ENCODE results near the gene STXBP1. TPM values are rescaled to one million over a fixed set of nuclear protein-coding genes. Genes with fewer than 3 reads are reported as not detected.
A peak's percentile ranks its signal among the peaks of the same experiment; 100 is the strongest.
"Not testable (repeated sequence)": the region's sequence is repeated elsewhere in the genome, so short reads cannot be mapped to it uniquely, and the experiment has no call there.

STXBP1 gene
- total RNA-seq, 4 donors from 2014 or later, result 96.3 to 142 (median 105) TPM

DNA sequence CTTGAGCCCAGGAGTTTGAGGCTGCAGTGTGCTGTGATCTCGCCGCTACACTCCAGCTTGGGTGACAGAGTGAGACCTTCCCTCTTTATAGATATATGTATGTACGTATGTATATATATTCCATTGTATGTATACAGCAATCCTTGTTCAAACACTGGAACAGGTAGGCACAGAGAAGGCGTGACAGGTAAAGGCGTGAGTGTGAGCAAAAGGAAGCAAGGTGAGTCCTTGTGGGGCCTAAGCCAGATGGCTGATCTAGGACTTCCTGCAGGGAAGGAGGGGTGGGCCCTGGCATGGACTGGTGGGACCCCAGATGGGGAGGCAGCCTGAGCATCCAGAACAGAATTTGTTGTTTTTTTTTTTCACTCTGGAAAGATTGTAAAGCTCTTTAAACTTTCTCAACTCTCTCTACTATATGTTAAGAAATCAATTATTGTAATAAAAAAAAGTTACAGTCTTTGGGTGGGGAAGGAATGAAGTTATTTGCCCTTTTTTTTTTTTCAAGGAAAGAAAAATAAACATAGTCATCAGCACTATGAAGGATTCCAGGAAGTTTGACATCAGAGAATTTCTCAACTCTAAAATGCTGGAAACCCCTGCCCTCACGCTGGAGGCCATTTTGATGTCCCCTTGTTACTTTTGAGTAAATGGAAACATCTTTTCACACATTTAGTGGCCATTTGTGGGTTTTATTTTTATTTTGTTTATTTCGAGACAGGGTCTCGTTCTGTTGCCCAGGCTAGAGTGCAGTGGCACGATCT, 38.9 kb upstream of the STXBP1 start:
- no peak for DNase-seq (ENCODE audit: low spot score in 2 of 2)
- Histone ChIP-seq H3K27me3 (no peaks in the 10 kb centered on the region), H3K9me3 (no peaks in the 10 kb centered on the region), H3K27ac (peak overlapping the region; percentile 74 to 99 (median 93)), H3K36me3 (no peaks in the 10 kb centered on the region), H3K4me1 (peaks cover 3 to 71% (median 44%) of the 10 kb centered on the region in 4 donors), H3K4me3 (no peak overlapping the region)
- peak; percentile 66 to 72 for TF ChIP-seq EP300 (IDR thresholded peaks at IDR 0.05)
- no peak for TF ChIP-seq POLR2A (IDR thresholded peaks at IDR 0.05)
- 81% methylated on average over 9 of the region's 9 CpGs for WGBS, 2 donors

DNA sequence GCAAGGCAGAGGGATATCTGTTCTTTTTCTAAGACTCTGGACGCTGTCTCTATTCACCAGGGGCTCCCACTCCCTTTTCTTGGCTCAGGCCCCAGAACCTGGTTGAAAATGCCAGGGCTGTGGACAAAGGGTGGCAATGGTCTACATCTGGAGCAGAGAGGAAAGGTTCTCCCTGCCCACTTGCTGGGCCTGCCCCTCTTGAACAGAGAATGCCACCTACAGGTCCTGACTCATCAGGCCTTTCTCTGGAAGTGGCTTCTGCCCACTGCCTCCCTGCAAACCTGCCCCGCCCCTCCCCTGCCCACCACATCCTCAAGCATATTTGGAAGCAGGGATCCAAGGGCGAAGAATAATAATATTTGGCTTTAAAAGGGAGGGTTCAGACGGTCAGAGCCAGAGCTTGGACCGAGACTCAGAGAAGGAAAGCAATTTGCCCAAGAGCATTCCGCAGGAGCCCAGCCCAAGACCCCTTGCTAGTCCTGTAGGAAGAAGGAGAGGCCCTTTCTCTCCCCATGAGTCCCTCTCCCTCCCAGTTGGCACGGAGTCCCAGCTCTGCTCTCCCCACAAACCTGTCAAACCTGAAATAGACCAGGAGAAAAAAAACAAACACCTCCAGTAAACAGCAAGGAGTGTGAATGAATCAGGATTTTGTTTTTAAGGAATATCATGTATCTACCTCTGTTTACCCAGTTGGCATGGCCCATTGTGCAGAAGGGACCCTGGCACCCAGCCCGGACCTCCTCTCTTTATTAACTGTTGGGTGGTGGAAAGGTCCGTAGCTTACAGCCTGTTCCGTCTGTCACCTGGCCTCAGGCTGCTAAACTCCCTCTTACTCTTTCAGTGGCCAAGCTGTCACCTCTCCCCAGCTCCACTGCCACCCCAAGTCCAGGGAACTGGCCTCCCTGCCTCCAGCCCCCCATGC, 37.7 kb upstream of the STXBP1 start:
- H3K36me3 ChIP-seq, result no peaks in the 10 kb centered on the region
- peak overlapping the region; percentile 74 to 99 (median 93) for H3K27ac ChIP-seq
- WGBS, 2 donors, result 28 to 33% methylated on average over 10 of the region's 10 CpGs
- peaks cover 3 to 81% (median 55%) of the 10 kb centered on the region in 4 donors for H3K4me1 ChIP-seq
- H3K4me3 ChIP-seq, result no peak overlapping the region
- H3K27me3 ChIP-seq, result no peaks in the 10 kb centered on the region
- DNase-seq (ENCODE audit: low spot score in 2 of 2), result no peak
- H3K9me3 ChIP-seq, result no peaks in the 10 kb centered on the region
- TF ChIP-seq, protein P1, sequence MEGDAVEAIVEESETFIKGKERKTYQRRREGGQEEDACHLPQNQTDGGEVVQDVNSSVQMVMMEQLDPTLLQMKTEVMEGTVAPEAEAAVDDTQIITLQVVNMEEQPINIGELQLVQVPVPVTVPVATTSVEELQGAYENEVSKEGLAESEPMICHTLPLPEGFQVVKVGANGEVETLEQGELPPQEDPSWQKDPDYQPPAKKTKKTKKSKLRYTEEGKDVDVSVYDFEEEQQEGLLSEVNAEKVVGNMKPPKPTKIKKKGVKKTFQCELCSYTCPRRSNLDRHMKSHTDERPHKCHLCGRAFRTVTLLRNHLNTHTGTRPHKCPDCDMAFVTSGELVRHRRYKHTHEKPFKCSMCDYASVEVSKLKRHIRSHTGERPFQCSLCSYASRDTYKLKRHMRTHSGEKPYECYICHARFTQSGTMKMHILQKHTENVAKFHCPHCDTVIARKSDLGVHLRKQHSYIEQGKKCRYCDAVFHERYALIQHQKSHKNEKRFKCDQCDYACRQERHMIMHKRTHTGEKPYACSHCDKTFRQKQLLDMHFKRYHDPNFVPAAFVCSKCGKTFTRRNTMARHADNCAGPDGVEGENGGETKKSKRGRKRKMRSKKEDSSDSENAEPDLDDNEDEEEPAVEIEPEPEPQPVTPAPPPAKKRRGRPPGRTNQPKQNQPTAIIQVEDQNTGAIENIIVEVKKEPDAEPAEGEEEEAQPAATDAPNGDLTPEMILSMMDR (IDR thresholded peaks at IDR 0.05), result no peak
- TF ChIP-seq EP300 (IDR thresholded peaks at IDR 0.05) (no peak), POLR2A (IDR thresholded peaks at IDR 0.05) (no peak)

DNA sequence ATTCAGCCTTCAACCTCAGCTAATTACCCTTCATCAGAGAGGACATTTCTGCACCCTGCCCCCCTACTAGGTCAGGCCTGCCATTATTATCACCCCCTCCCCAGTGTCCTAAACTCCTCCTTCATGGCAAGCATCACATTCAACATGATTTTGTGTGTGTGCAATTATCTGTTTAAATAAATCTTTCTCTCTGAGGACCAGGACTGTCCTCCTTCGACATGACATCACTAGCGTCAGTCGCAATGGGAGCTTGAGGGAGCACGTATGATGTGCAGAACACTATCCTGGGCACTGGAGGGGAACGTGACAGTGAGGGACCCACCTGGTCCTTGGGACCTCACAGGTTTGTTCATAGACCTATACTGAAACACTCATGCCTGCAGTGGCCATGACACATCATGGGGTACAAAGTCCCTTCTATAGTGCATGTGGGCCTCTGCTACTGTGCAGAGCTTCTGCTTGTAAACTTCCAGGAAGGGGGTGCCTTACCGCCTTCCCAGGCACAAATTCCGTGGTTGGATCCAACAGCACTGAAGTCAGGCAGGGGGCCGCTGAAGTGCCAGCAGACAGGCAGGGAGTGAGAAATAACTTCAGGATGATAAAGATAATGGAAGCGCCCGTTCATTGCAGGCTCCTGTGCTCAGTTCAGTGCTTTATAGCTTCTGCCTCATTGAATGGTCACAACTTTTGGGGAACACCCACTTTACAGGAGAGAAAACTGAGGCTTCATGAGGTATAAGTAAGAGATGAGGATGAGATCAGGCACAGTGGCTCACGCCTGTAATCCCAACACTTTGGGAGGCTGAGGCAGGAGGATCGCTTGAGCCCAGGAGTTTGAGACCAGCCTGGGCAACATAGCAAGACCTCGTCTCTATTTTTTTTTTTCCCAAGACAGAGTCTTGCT, 36.0 kb upstream of the STXBP1 start:
- peaks cover 3 to 73% (median 47%) of the 10 kb centered on the region in 4 donors for H3K4me1 ChIP-seq
- TF ChIP-seq EP300 (IDR thresholded peaks at IDR 0.05) (no peak), POLR2A (IDR thresholded peaks at IDR 0.05) (no peak)
- TF ChIP-seq, protein P1 (IDR thresholded peaks at IDR 0.05), result no peak
- no peak for DNase-seq (ENCODE audit: low spot score in 2 of 2)
- no peak overlapping the region for H3K27ac ChIP-seq
- 93 to 95% methylated on average over 13 of the region's 13 CpGs for WGBS, 2 donors
- no peak overlapping the region for H3K4me3 ChIP-seq
- no peaks in the 10 kb centered on the region for H3K36me3 ChIP-seq
- H3K9me3 ChIP-seq, result no peaks in the 10 kb centered on the region
- H3K27me3 ChIP-seq, result no peaks in the 10 kb centered on the region

DNA sequence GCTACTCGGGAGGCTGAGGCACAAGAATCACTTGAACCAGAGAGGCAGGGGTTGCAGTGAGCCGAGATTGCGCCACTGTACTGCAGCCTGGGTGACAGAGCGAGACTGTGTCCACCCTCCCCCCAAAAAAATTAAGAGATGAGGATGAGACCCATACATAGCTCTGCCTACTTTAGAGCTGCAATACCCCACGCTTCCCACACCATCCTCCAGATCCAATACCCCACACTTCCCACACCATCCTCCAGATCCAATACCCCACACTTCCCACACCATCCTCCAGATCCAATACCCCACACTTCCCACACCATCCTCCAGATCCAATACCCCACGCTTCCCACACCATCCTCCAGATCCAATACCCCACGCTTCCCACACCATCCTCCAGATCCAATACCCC, 34.9 kb upstream of the STXBP1 start:
- H3K4me1 ChIP-seq, result peaks cover 3 to 62% (median 47%) of the 10 kb centered on the region in 4 donors
- not testable (repeated sequence) for DNase-seq (ENCODE audit: low spot score in 2 of 2)

DNA sequence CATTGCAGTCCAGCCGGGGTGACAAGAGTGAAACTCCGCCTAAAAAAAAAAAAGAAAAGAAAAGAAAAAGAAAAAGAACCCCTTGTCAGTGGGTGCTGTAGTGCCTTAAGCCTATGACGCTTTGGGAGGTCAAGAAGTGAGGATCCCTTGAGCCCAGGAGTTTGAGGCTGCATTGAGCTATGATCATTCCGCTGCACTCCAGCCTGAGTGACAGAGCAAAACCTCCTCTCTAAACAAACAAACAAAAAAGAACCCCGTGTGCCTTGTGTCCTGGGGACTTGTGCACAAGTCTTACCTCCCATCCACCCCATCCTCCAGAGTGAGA, 33.5 kb upstream of the STXBP1 start:
- H3K36me3 ChIP-seq, result no peaks in the 10 kb centered on the region
- WGBS, 2 donors, result 41% methylated on average over 5 of the region's 5 CpGs
- peak overlapping the region in 2 of 4 donors; percentile 24 to 37 for H3K4me3 ChIP-seq
- no peak for TF ChIP-seq POLR2A (IDR thresholded peaks at IDR 0.05)
- no peak for TF ChIP-seq EP300 (IDR thresholded peaks at IDR 0.05)
- TF ChIP-seq, protein P1 (IDR thresholded peaks at IDR 0.05), result no peak
- H3K27ac ChIP-seq, result peak overlapping the region; percentile 67 to 97 (median 84)
- H3K9me3 ChIP-seq, result no peaks in the 10 kb centered on the region
- H3K4me1 ChIP-seq, result peaks cover 3 to 48% (median 40%) of the 10 kb centered on the region in 4 donors
- no peak for DNase-seq (ENCODE audit: low spot score in 2 of 2)
- H3K27me3 ChIP-seq, result no peaks in the 10 kb centered on the region

More for the DNA sequence above, 34.9 kb upstream of the STXBP1 start:
- H3K36me3 ChIP-seq, H3K27ac ChIP-seq, H3K4me3 ChIP-seq, H3K27me3 ChIP-seq, H3K9me3 ChIP-seq: not testable (repeated sequence)
- 92 to 95% methylated on average over 6 to 7 of the region's 7 CpGs for WGBS, 2 donors

Measured in tibial nerve (tissue), 4 donors.